HG02970 (cell line): ENCODE data around the gene RMDN2.

Experiments used
- ATAC-seq: cut with Tn5 transposase; IDR thresholded peaks from one replicate; pipeline ENCODE4 v1.9.1; 2021; ENCODE audit warnings: mild to moderate bottlenecking, moderate library complexity, moderate number of reproducible peaks; ENCODE audit not compliant: unreplicated experiment, low FRiP score

Gene RMDN2

DNA sequence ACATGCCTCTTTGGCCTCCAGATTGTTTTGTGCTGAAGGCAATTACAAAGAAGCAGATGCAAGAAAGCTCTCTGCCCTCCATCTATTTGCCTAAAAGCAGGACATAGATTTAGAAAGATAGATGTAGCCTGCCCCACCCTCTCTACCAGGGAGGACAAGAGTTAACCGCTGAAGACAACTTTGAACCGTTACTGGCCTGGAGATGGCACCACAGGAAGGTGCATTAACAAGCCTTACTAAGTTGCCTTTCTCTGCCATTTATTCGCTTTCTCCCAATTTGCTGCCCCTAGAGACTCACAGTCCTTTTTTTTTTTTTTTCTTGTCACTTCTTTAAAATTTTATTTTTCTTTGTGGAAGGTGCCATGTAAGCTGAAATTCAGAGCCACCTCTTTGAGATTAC lies 28.8 kb upstream of the RMDN2 start:
- ATAC-seq = no peak

DNA sequence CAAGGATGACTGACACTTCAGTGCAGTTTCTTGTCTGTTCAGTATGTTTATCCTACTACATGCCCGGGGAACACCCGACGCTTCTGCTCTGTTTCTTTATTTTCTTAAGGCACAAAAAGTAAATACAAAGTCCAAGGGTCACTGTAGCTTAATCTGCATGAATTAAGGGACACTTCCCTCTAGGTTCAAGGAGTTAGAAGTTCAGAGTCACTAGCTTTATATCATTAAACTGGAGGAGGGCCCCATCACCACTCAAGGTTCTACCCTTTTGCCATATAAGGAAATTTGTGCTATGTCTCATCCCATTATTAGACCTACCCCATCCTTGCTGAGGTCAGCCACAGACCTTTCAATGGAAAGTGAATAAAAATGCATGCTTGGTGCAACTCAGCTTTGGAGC lies 27.6 kb upstream of the RMDN2 start:
- no peak for ATAC-seq

DNA sequence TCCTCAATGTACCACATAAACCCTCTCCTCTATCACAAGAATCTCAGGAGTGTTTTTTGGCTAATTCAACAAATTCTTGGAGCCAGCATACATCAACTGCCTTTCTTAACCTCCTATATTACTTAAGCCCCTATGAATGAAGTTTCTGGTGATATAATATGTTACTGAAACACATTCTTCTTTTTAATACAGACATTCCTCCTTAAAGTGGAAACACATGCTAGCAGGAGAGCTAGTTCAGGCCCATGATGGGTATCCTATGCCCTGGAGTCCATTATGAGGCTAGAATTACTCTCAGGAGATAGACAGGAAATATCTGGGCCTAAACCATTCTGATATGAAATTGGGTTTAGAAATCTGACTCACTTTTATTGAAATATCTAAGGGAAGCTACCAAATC lies 26.6 kb upstream of the RMDN2 start:
- ATAC-seq = no peak

DNA sequence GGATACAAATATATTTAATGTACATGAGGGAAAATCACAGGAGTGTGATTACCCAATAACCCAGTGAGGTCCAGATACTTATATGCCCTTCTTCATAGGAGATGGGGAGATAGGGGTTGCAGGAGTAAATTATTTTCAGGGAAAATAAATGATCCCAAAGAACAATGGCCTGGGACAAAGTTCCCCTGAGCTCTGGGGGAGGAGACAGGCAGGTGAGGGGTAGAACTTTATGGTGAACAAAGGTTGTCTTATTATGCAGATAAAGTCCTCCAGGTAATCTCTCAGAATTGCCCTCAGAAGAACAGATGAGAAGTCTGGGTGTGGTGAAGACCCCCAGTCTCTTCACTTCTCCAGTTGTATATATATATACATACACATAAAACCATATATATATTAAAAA lies 22.1 kb upstream of the RMDN2 start:
- no peak for ATAC-seq

DNA sequence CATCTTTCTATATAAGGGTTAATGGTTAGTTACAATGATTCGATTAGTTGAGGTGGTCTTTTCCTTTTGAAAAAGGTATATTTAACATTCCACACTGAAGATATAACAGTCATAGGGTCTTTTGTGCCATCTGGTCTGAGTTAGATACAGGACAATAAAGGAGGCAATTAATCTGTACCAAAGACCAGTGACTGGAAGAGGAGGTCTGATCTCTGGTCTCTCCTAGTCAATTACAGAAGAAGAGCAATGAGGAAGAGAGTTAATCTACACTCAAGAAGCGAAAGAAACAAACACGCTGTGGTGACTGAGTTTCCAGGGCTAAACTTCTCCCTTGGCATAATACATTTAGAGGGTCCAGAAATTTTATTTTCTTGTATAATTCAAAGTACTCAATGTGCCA lies 20.7 kb upstream of the RMDN2 start:
- no peak for ATAC-seq

DNA sequence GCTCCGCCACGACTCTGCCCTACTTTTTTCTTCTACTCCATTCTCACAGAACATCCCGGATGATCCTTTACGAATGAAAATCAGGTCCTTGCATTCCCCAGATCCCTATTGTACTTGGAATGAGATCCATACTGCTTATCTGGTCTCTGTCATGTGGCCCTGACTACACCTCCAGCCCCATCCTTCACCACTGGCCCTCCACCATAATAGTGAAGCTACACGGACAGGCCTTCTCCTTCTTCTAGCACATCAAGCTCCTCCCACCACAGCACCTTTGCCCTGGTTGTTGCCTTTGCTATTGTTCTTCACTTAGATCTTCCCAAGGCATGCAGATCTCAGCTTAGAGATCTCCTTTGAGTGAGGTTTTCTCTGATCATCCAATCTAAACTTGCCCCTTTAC lies 20.1 kb upstream of the RMDN2 start:
- ATAC-seq = no peak

DNA sequence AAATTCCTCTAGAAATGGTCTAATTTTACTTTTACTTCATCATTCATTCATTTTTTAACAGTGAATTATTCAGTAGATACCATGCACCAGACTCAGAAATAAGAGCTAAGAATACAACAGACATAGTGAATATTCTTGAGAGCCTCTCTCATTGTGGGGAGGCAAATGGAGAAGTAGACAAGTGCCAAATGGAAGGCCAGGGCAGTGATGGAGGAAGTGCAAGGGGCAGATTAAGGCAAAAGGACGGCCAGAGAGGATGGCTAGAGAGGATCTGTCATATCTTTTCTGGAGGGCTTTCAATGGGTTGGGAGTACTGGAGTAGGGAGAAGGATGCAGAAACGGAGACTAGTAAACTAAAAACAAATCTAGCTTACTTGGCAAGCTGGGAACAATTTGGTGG lies 19.0 kb upstream of the RMDN2 start:
- no peak for ATAC-seq

DNA sequence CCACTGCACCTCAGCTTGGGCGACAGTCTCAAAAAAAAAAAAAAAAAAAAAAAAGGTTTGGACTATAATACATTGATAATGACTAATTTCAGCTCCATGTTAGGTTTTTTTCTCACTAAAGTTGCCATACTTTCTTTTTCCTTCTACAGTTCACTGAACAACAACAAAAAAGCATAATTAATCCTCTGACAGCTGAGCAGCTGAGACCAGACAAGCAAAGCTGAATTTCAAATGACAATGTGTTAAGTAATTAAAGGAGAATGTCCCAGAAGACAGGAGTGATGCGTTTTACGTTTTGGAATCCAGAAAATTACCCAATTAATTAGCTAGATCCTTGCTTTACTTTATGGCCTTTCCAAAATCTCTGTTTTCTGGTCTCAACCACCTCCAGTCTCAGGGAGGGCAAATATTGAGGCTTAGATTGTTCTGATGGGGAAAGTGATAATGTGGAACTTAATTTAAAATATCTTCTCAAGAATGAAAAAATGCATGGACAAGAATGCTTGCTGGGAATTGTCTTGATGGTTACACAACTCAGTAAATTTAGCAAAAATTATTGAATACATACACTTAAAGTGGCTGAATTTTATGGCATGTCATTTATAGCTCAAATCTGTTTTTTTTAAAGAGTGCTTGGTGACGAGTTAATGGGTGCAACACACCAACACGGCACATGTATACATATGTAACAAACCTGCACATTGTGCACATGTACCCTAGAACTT lies 17.4 kb upstream of the RMDN2 start:
- no peak for ATAC-seq

DNA sequence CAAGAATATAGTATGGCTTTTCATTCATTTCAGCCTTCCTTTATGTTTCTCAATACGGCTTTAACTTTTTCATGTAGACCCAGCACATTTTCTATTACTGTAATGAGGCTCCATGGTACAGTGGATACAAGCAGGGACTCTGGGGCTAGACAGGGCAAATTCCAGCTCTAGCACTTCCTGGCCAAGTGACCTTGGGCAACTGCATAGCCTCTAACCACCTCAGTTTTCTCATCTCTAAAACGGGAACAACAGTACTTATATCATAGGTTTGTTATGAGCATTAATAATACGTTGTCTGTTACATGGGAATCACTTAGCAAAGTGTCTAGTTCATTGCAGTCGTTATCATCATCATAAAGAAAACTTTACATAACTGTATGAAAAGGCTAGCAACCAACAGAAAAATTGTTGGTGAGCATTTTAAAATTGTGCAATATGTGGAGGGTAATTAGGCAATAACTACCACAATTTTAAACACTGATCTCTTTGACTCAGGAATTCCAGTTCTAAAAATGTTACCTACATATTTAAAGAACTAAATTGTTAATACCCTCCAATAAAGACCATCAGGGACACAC lies 13.7 kb upstream of the RMDN2 start:
- no peak for ATAC-seq

DNA sequence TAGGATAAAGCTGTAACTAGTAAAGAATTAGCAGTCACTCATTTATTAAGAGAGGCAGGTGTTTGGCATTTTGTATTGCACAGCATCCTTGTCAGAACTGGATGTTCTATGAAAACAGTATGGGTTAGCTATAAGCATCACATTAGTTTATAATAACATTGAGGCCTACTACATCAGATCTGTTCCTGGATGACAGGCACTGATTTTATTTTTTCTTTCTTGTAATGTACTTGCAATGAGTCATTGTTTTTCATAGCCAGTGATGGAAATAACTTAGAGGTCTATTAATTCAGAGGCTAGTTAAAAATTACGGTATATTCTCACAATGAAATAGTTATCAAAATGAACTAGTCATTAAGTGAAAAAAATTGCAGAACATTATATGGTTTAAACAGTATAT lies 13.0 kb upstream of the RMDN2 start:
- ATAC-seq = no peak

DNA sequence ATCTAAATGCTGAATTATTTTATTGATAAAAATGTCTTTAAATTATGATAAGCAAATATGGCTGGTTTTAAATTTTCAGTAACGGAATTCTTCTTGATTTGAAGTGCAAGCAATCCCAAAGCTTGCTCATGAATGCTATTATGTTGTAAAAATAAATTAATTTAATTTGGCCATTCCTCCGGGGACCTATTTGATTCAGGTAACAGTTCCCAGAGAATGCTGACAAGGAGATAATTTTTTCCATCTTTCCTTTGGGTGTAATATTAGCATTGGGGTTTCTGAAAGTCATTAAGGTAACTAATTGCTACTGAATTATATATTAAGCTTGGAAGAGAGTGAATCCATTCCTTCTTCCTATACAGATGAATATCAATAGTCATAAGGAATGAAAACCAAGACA lies 12.5 kb upstream of the RMDN2 start:
- no peak for ATAC-seq

DNA sequence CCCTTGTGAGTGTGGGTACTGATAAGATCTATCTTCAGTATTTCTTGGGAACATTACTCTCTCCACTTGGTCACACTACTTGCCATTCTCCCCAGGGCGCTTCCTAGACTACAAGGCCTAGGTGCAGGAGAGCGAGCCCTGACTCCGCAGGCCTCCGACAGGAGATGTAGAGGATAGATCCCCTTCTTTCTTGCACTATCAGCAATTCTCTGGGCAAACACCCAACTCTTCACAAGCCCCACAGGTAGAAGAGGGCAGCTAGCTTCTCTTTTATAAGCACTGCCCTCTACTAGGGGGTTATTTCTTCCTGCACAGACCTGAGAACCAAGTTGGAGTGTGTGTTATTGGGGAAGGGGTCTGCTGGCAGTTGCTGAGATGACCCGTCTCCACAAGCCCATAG lies 10.7 kb upstream of the RMDN2 start:
- ATAC-seq = no peak

DNA sequence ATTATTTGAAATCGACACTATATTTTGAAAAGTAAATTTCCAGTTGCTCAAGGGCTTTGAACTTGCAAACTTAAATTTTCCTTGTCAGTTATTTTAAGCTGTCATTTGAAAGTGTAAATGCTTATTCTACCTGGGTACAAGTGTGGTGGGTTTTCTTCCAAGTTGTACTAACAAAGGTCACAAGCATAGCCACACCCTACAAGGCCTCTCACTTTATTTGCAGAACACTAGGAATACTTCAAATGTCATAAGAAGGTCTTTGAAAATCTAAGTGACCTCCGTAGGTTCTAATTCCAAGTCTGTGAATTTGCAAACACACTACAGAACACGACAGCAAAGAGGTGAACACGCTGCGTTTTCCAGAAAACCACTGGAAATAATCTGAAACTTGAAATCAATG lies 9.3 kb upstream of the RMDN2 start:
- no peak for ATAC-seq

DNA sequence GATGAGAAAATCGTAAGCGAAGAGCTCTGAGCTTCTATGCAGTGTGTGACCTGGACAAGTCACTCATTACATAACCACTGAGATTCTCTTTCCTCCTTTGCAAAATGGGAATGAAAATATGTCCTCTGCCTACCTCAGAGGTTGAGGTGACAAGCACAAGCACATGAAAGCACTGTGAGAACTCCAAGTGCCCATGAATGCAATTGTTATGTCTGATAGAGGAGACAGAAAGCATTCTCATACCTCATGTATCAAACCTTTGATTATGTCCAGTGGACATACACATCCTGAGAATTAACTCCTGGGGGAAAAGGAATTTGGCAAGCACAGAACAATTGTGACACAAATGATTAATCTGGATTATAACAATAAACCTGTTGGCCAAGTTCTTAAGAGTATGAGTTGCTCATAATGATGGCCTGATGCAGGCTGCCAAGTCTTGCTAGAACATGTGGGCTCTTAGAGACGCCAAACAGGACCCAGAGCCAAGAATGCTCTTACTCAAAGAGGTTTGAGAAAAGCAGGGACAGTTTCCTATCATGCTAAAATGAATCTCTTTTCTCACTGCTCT lies 8.5 kb upstream of the RMDN2 start:
- ATAC-seq = no peak

DNA sequence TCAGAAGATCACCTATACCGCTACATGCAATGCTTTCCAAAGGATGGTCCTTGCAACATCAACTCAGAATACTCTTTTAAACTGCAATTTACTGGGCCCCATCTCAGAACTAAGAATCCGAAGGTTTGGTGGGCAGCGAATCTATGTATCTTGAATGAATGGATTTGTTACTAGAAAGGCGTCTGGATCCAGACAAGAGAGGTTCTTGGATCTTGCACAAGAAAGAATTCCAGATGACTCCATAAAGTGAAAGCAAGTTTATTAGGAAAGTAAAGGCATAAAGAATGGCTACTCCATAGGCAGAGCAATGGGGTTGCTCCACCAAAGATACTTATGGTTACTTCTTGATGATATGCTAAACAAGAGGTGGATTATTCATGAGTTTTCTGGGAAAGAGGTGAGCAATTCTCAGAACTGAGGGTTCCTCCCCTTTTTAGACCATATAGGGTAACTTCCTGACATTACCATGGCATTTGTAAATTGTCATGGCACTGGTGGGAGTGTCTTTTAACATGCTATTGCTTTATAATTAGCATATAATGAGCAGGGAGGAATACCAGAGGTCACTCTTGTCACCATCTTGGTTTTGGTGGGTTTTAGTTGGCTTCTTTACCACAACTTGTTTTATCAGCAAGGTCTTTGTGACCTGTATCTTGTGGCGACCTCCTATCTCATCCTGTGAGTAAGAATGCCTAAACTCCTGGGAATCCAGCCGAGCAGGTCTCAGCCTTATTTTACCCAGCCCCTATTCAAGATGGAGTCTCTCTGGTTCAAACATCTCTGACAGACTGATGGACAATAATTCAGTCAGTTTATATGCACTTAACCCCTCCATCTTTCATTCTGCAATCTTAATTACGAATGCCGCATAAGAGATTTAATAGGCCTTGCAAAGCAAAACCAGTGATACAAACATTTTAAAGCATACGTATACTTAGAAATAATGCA lies 7.5 kb upstream of the RMDN2 start:
- no peak for ATAC-seq

DNA sequence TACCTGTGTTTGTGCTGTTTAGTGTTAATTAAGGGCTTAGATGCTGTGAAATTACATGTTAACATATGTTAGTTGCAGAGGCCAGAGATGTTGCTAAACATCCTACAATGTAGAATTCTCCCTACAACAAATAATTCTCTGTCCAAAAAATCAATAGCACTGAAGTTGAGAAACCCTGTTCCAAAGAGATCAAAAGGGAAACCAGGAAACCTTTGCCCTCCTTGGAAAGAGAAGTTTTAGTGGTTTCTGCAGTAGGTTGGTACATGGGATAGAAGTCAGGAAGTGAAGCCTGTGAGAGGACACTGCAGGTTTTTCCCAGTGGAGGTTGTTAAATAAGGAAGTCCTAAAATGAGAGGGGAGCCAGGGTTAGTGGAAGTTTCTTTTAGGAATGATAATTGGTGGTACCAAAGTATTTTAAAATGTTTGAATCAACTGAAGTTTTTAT lies 6.3 kb upstream of the RMDN2 start:
- no peak for ATAC-seq

DNA sequence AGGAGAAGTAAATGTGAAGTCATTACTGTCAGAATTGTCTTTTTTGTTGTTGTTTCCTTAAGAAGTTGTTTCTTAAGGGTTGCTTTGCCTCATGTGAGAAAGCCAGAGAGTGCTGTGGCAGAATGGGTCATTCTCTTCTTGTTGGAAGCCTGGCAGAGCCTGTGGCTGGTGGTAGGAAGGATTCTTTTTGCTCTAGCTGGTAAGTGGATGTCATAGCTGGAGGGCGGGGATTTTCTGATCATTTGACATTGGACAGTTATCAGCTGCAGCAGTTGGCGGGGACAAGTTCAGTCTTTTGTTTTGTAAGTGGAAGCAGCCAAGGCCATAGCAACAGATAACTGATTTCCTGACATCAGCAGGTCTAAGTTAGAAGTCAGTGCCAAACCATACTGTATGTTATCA lies 5.5 kb upstream of the RMDN2 start:
- no peak for ATAC-seq

DNA sequence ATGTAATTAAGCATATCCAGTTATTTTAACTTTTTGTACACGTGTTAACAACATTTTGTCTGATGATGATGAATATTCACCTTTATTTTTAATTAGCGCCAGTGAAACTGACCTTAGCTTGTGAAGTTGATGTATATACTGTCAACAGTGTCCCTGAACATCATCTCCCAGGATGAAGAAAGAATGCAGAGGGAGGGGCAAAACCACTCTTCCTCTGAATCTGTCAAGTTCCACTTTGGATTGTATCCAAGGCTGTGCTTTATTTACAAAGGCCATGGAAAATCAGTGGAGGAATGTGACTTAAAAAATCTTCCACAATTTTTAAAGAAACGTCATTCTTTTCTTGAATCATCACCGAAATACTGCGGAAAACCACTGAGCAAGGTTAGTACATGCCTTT lies 4.5 kb upstream of the RMDN2 start:
- ATAC-seq = no peak

DNA sequence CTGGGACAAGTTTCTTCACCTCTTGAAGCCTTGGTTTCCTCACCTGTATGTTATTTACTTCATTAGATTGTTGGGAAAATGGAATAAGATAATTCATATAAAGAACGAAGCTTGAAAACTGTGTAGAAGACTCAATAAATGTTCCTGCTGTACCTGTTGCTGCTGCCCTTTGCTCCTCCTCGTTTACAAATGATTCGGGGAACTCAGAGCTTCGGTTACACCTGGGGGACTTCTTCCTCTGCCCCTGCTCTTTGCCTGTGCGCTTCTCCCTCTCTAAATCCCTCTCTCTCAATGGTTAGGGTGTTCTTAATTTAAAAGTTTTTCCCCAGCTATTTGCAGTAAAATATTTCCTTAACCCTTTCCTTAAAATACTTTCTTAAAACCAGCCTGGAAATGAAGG lies 3.3 kb upstream of the RMDN2 start:
- no peak for ATAC-seq

DNA sequence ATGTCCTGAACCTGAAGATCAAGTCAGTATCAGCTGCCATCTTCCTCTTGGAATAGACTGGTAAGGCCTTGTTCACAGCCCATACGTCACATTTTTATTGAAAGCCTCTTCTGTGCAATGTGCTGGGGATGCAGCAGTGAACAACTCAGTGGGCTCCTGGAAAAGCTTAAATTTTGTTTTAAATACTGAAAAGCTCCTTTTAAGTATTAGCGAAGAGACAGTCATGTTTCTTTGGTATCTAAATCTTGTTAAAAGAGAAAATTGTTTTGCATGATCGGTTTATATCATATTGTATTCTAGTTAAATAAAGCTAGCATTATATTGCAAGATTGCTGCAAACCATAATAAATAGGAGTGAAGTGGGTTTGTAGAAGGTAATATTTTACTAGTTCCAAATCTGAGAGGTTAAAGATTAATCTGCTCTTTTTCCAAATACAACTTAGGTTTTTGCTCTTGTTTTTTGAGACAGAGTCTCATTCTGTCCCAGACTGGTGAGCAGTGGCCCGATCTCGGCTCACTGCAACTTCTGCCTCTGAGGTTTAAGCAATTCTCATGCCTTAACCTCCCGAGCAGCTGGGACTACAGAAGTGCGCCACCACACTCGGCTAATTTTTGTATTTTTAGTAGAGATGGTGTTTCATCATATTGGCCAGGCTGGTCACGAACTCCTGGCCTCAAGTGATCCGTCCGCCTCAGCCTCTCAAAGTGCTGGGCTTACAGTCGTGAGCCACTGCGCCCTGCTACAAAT lies 1.6 kb upstream of the RMDN2 start:
- no peak for ATAC-seq
